Neural cell (in vitro differentiated cells): ENCODE data around the gene CELA2A.

Source experiments
- CTCF ChIP-seq: fragments of 450-650 bp; IDR thresholded peaks from 2 replicates; pipeline ENCODE4 v1.5.1; 2014; ENCODE audit warnings: antibody characterized with exemption, mild to moderate bottlenecking, moderate library complexity; ENCODE audit not compliant: poor library complexity, severe bottlenecking
- TAF1 ChIP-seq: IDR thresholded peaks from 2 replicates; pipeline ENCODE4 v1.6.1; 2012; ENCODE audit warnings: low read depth

GRCh38 chr1:15476927-15477326 is 20.4 kb downstream of the CELA2A start:
- TF ChIP-seq CTCF = no peak
- no peak for TF ChIP-seq TAF1
